Neural cell (in vitro differentiated cells): ENCODE measurements around the gene MEIOB.
"Not testable (repeated sequence)": the region's sequence is repeated elsewhere in the genome, so short reads cannot be mapped to it uniquely, and the experiment has no call there.

ENCODE experiments used
- EP300 ChIP-seq: fragments of 450-650 bp; conservative IDR thresholded peaks from 2 replicates; pipeline ENCODE4 v1.6.1; 2014; ENCODE audit warnings: antibody characterized with exemption, mild to moderate bottlenecking, moderate library complexity; ENCODE audit not compliant: poor library complexity, severe bottlenecking
- EZH2 ChIP-seq: fragments of 200-600, 300-800 bp; shearing (Covaris generic), sonication (generic); IDR thresholded peaks from 2 replicates; pipeline ENCODE4 v1.6.1; 2014; ENCODE audit warnings: antibody characterized with exemption, low read length, borderline replicate concordance, mild to moderate bottlenecking; ENCODE audit not compliant: insufficient read depth, poor library complexity, severe bottlenecking
- MXI1 ChIP-seq: fragments of 450-650 bp; conservative IDR thresholded peaks from 2 replicates; pipeline ENCODE4 v1.6.1; 2014; ENCODE audit warnings: antibody characterized with exemption, mild to moderate bottlenecking; ENCODE audit not compliant: poor library complexity, severe bottlenecking
- POLR2AphosphoS5 ChIP-seq: IDR thresholded peaks from 2 replicates; pipeline ENCODE4 v1.6.1; 2012
- SMC3 ChIP-seq: fragments of 450-650 bp; conservative IDR thresholded peaks from 2 replicates; pipeline ENCODE4 v1.6.1; 2014; ENCODE audit warnings: antibody characterized with exemption, mild to moderate bottlenecking, moderate library complexity; ENCODE audit not compliant: poor library complexity
- TAF1 ChIP-seq: IDR thresholded peaks from 2 replicates; pipeline ENCODE4 v1.6.1; 2012; ENCODE audit warnings: low read depth
- TF ChIP-seq, protein P1 (sequence below): IDR thresholded peaks from 2 replicates; pipeline ENCODE4 v1.6.1; 2012; ENCODE audit warnings: borderline replicate concordance
- TF ChIP-seq, protein P2 (sequence below): fragments of 450-650 bp; IDR thresholded peaks from 2 replicates; pipeline ENCODE4 v1.5.1; 2014; ENCODE audit warnings: antibody characterized with exemption, mild to moderate bottlenecking, moderate library complexity; ENCODE audit not compliant: poor library complexity, severe bottlenecking

DNA sequence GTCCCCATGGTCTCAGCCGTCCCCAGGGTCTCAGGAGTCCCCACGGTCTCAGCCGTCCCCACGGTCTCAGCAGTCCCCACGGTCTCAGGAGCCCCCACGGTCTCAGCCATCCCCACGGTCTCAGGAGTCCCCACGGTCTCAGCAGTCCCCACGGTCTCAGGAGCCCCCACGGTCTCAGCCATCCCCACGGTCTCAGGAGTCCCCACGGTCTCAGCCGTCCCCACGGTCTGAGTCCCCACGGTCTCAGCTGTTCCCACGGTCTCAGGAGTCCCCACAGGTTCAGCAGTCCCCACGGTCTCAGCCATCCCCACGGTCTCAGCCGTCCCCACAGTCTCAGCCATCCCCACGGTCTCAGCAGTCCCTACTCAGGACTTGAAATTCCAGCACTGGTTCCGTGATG lies 48.2 kb upstream of the MEIOB start:
- TF ChIP-seq, protein P1, sequence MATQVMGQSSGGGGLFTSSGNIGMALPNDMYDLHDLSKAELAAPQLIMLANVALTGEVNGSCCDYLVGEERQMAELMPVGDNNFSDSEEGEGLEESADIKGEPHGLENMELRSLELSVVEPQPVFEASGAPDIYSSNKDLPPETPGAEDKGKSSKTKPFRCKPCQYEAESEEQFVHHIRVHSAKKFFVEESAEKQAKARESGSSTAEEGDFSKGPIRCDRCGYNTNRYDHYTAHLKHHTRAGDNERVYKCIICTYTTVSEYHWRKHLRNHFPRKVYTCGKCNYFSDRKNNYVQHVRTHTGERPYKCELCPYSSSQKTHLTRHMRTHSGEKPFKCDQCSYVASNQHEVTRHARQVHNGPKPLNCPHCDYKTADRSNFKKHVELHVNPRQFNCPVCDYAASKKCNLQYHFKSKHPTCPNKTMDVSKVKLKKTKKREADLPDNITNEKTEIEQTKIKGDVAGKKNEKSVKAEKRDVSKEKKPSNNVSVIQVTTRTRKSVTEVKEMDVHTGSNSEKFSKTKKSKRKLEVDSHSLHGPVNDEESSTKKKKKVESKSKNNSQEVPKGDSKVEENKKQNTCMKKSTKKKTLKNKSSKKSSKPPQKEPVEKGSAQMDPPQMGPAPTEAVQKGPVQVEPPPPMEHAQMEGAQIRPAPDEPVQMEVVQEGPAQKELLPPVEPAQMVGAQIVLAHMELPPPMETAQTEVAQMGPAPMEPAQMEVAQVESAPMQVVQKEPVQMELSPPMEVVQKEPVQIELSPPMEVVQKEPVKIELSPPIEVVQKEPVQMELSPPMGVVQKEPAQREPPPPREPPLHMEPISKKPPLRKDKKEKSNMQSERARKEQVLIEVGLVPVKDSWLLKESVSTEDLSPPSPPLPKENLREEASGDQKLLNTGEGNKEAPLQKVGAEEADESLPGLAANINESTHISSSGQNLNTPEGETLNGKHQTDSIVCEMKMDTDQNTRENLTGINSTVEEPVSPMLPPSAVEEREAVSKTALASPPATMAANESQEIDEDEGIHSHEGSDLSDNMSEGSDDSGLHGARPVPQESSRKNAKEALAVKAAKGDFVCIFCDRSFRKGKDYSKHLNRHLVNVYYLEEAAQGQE, result not testable (repeated sequence)
- TF ChIP-seq, protein P2, sequence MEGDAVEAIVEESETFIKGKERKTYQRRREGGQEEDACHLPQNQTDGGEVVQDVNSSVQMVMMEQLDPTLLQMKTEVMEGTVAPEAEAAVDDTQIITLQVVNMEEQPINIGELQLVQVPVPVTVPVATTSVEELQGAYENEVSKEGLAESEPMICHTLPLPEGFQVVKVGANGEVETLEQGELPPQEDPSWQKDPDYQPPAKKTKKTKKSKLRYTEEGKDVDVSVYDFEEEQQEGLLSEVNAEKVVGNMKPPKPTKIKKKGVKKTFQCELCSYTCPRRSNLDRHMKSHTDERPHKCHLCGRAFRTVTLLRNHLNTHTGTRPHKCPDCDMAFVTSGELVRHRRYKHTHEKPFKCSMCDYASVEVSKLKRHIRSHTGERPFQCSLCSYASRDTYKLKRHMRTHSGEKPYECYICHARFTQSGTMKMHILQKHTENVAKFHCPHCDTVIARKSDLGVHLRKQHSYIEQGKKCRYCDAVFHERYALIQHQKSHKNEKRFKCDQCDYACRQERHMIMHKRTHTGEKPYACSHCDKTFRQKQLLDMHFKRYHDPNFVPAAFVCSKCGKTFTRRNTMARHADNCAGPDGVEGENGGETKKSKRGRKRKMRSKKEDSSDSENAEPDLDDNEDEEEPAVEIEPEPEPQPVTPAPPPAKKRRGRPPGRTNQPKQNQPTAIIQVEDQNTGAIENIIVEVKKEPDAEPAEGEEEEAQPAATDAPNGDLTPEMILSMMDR, result not testable (repeated sequence)
- not testable (repeated sequence) for TF ChIP-seq EP300, EZH2, TAF1, POLR2AphosphoS5, MXI1, SMC3
